GM23248 (cell line): ENCODE data around the gene CES2. TPM values are rescaled to one million over a fixed set of nuclear protein-coding genes. Genes with fewer than 3 reads are reported as not detected.
"Not testable (repeated sequence)": the region's sequence is repeated elsewhere in the genome, so short reads cannot be mapped to it uniquely, and the experiment has no call there.

ENCODE experiments used
- DNase-seq: peaks from one replicate; pipeline ENCODE4 v3.0.0-alpha.2; 2015
- H2AFZ ChIP-seq: fragments of 200-600 bp; sonication (generic); 2 replicates; pipeline ENCODE4 v1.6.1; 2016; ENCODE audit warnings: antibody characterized with exemption
- H3F3A ChIP-seq: fragments of 200-600 bp; sonication (generic); 2 replicates; pipeline ENCODE4 v1.6.1; 2016; ENCODE audit warnings: mild to moderate bottlenecking, antibody characterized with exemption, mixed run types; ENCODE audit not compliant: insufficient read depth
- H3K27ac ChIP-seq: fragments of 200-600 bp; sonication (generic); 2 replicates; pipeline ENCODE4 v1.5.1; 2016; ENCODE audit warnings: mild to moderate bottlenecking
- H3K27me3 ChIP-seq: fragments of 200-600 bp; sonication (generic); replicated peaks from 2 replicates; pipeline ENCODE4 v1.6.1; 2016; ENCODE audit warnings: mild to moderate bottlenecking; ENCODE audit not compliant: insufficient read depth
- H3K36me3 ChIP-seq: fragments of 200-600 bp; sonication (generic); 2 replicates; pipeline ENCODE4 v1.6.1; 2016; ENCODE audit warnings: low read depth, mild to moderate bottlenecking
- H3K4me1 ChIP-seq: fragments of 200-600 bp; sonication (generic); 2 replicates; pipeline ENCODE4 v1.6.1; 2016; ENCODE audit warnings: mild to moderate bottlenecking; ENCODE audit not compliant: insufficient read depth
- H3K4me2 ChIP-seq: fragments of 200-600 bp; sonication (generic); one replicate; pipeline ENCODE4 v1.6.1; 2016; ENCODE audit warnings: mild to moderate bottlenecking; ENCODE audit not compliant: unreplicated experiment
- H3K4me3 ChIP-seq: fragments of 200-600 bp; sonication (generic); 2 replicates; pipeline ENCODE4 v1.5.1; 2016; ENCODE audit warnings: mild to moderate bottlenecking
- H3K79me2 ChIP-seq: fragments of 200-600 bp; sonication (generic); 2 replicates; pipeline ENCODE4 v1.6.1; 2016; ENCODE audit warnings: mild to moderate bottlenecking; ENCODE audit not compliant: insufficient read depth
- H3K9ac ChIP-seq: fragments of 200-600 bp; sonication (generic); 2 replicates; pipeline ENCODE4 v1.6.1; 2016; ENCODE audit warnings: mild to moderate bottlenecking
- H3K9me2 ChIP-seq: fragments of 200-600 bp; sonication (generic); 2 replicates; pipeline ENCODE4 v1.6.1; 2016; ENCODE audit warnings: mixed run types, mild to moderate bottlenecking, moderate library complexity; ENCODE audit not compliant: insufficient read depth
- H3K9me3 ChIP-seq: fragments of 200-600 bp; sonication (generic); one replicate; pipeline ENCODE4 v1.6.1; 2017; ENCODE audit warnings: low read depth
- H4K20me1 ChIP-seq: fragments of 200-600 bp; sonication (generic); 2 replicates; pipeline ENCODE4 v1.6.0; 2016; ENCODE audit not compliant: insufficient read depth
- EZH2 ChIP-seq: fragments of 200-600 bp; sonication (generic); IDR thresholded peaks from 2 replicates; pipeline ENCODE4 v1.6.1; 2018; ENCODE audit warnings: antibody characterized with exemption, mild to moderate bottlenecking; ENCODE audit not compliant: insufficient read depth, poor library complexity, severe bottlenecking
- EZH2phosphoT487 ChIP-seq: fragments of 200-600 bp; sonication (generic); IDR thresholded peaks from 2 replicates; pipeline ENCODE4 v1.6.1; 2018; ENCODE audit warnings: antibody characterized with exemption, moderate library complexity, mild to moderate bottlenecking, low read depth; ENCODE audit not compliant: insufficient read depth
- WGBS, 2 experiments: methylation state at CpG; one replicate each; pipeline ENCODE4 v1.1.6; 2015 to 2017; ENCODE audit warnings: low lambda C conversion rate in 2 of 2, low coverage in 1 of 2; ENCODE audit errors: missing lambda C conversion rate in 2 of 2; 5-methylcytosine and 5-hydroxymethylcytosine counted together
- in situ Hi-C: fragments of 300-500 bp; cut with MboI; formaldehyde crosslinking; loops from 2 replicates; pipeline ENCODE4 v1.15.0; 2020
- polyA plus RNA-seq: library from polyadenylated mRNA; unstranded; fragments of >200 nt; fragmentation: Nextera tagmentation; extraction: Ambion mirVana; gene quantifications from 2 replicates; pipeline ENCODE4 v1.2.1, GENCODE V29; 2016
- total RNA-seq: library from RNA; depleted of rRNA; stranded (reverse); fragments of >200 nt; shearing (Covaris generic); gene quantifications from 2 replicates; pipeline ENCODE4 v1.2.3, GENCODE V29; 2014

CES2 gene
- total and polyA plus RNA-seq, 2 experiments from 2014 or later = 32.3 to 37.6 TPM

DNA sequence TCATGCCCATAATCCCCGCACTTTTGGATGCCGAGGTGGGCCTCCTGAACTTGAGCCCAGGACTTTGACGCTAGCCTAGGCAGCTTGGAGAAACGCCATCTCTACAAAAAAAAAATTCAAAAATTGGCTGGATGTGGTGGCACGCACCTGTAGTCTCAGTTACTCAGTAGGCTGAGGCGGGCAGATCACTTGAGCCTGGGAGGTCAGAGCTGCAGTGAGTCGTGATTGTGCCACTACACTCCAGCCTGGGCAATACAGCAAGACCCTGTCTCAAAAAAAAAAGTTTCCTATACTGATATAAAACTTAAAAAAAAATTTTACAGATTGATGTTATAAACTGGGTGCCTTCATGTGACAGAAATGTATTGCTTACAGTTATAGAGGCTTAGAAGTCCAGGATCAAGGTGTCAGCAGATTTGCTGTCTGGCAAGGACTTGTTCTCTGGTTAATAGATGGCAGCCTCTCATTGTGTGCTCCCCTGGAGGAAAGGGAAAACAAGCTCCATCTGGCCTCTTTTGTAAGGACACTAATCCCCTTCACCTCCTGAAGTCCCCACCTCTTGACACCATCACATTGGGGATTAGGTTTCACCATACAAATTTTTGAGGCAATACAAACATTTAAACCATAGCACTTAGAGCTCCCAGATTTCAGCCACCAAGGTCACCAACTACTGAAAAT is 17.3 kb downstream of the CES2 start:
- no peaks in the 10 kb centered on the region for H4K20me1 ChIP-seq
- no peak overlapping the region for H3K9ac ChIP-seq
- no peaks in the 10 kb centered on the region for H3K79me2 ChIP-seq
- TF ChIP-seq EZH2 (no peak), EZH2phosphoT487 (no peak)
- no peaks in the 10 kb centered on the region; the same call in none of the 2 replicates for H3K27me3 ChIP-seq
- WGBS, 2 experiments = 74 to 77% methylated on average over 7 of the region's 7 CpGs
- no peaks in the 10 kb centered on the region for H3K9me3 ChIP-seq
- no peak for DNase-seq
- no peaks in the 10 kb centered on the region for H3F3A ChIP-seq
- H3K27ac ChIP-seq = no peak overlapping the region
- H3K4me2 ChIP-seq = no peak overlapping the region
- H3K4me1 ChIP-seq = peaks cover 1% of the 10 kb centered on the region; the same call in 1 of the 2 replicates
- no peak overlapping the region for H3K4me3 ChIP-seq
- in situ Hi-C loops = loop anchor here (25.0 kb wide), 1 partner anchor 210 kb away; the partner anchor contains the start of genes B3GNT9, FBXL8, HSF4 and NOL3
- no peaks in the 10 kb centered on the region for H3K36me3 ChIP-seq
- H3K9me2 ChIP-seq = no peaks in the 10 kb centered on the region
- no peak overlapping the region for H2AFZ ChIP-seq

DNA sequence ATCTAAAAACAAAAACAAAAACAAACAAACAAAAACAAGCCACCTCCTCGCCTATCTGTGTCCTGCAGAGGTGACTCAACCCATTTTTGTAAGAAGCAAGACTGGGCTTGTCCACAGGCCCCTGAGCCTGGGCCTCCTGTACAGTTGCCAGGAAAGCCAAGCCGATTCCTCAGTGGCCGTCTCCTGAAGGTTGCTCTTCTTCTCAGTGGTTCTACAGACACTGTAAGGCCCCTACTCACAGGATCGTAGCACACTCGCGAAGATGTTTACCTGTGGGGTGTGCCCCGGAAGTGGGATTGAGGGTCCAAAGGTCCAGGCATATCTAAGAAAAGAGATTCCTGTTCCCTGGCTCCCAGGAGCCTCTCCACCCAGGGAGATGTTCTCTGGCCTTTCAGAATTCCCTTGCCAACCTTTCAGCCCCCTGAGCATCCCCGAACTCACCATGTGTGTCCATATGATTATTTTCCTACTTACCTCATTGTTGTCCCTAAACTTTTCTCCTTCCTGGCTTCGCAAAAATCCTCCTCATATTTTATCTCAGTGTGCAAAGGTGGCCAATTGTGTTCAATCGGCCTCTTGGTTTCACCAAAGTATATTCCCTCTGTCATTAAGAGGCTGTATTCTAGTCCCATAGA is 18.3 kb downstream of the CES2 start:
- in situ Hi-C loops = loop anchor here (25.0 kb wide), 1 partner anchor 209 kb away; the partner anchor contains the start of genes B3GNT9, FBXL8, HSF4 and NOL3
- Histone ChIP-seq H4K20me1 (no peaks in the 10 kb centered on the region), H3K9ac (no peak overlapping the region), H3K9me3 (no peaks in the 10 kb centered on the region), H3K79me2 (no peaks in the 10 kb centered on the region), H3K27me3 (no peaks in the 10 kb centered on the region; the same call in none of the 2 replicates), H3F3A (no peaks in the 10 kb centered on the region), H3K36me3 (no peaks in the 10 kb centered on the region), H3K4me3 (no peak overlapping the region), H3K27ac (no peak overlapping the region), H3K4me2 (no peak overlapping the region), H3K9me2 (no peaks in the 10 kb centered on the region), H3K4me1 (no peaks in the 10 kb centered on the region), H2AFZ (no peak overlapping the region; the same call in 1 of the 2 replicates)
- no peak for TF ChIP-seq EZH2phosphoT487
- TF ChIP-seq EZH2 = no peak
- no peak for DNase-seq
- WGBS, 2 experiments = 68 to 77% methylated on average over 10 of the region's 10 CpGs

DNA sequence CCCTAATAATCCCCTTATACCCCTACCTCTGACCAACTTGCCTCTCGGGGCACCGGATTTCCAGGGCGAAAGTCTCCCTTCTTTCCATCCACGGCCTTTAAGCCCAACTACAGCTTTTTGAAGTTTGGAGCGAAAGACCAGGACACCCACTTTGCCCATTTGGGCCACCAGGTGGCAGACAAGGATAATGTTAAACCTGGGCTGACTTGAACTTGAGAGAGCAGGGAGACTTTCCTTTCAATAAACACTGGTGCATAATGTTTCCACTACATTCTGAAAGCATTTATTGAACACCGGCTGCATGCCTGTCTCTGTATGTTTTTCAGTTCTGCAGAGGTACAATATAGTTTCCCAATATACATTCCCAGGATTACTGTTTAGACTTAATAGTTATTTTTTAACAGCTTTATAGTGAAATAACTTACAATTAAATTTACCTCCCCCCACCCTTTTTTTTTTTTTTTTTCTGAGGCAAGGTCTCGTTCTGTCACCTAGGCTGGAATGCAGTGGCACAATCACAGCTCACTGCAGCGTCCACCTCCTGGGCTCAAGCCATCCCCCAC is 18.9 kb downstream of the CES2 start:
- Histone ChIP-seq H3K36me3 (no peaks in the 10 kb centered on the region), H3K9me2 (no peaks in the 10 kb centered on the region), H3K4me3 (no peak overlapping the region), H3K9me3 (no peaks in the 10 kb centered on the region), H4K20me1 (no peaks in the 10 kb centered on the region), H3K27me3 (no peaks in the 10 kb centered on the region; the same call in 1 of the 2 replicates), H3F3A (no peaks in the 10 kb centered on the region), H3K27ac (no peak overlapping the region), H3K4me2 (no peak overlapping the region), H3K9ac (no peak overlapping the region), H3K4me1 (no peaks in the 10 kb centered on the region), H3K79me2 (no peaks in the 10 kb centered on the region), H2AFZ (no peak overlapping the region; the same call in 1 of the 2 replicates)
- 5 to 6% methylated on average over 8 of the region's 8 CpGs for WGBS, 2 experiments
- no peak for TF ChIP-seq EZH2phosphoT487
- no peak for TF ChIP-seq EZH2
- in situ Hi-C loops = loop anchor here (25.0 kb wide), 1 partner anchor 208 kb away; the partner anchor contains the start of genes B3GNT9, FBXL8, HSF4 and NOL3
- peak; percentile 82 for DNase-seq

DNA sequence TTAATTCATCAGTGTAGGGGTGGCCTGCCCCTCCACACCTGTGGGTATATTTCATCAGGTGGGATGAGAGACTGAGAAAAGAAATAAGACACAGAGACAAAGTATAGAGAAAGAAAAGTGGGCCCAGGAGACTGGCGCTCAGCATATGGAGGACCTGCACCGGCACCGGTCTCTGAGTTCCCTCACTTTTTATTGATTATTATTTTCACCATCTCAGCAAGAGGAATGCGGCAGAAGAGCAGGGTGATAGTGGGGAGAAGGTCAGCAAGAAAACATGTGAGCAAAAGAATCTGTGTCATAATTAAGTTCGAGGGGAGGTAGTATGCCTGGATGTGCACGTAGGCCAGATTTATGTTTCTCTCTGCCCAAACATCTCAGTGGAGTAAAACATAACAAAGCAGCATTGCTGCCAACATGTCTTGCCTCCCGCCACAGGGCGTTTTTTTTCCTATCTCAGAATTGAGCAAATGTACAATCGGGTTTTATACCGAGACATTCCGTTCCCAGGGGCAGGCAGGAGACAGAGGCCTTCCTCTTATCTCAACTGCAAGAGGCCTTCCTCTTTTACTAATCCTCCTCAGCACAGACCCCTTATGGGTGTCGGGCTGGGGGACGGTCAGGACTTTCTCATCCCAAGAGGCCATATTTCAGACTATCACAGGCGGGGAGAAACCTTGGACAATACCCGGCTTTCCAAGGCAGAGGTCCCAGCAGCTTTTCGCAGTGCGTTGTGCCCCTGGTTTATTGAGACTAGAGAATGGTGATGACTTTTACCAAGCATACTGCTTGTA is 20.2 kb downstream of the CES2 start:
- in situ Hi-C loops = loop anchor here (25.0 kb wide), 1 partner anchor 207 kb away; the partner anchor contains the start of genes B3GNT9, FBXL8, HSF4 and NOL3
- H3F3A ChIP-seq, H4K20me1 ChIP-seq, H3K9ac ChIP-seq, H3K79me2 ChIP-seq, H3K9me2 ChIP-seq, H3K36me3 ChIP-seq, H3K27me3 ChIP-seq, H3K9me3 ChIP-seq, H3K4me2 ChIP-seq, H3K4me1 ChIP-seq, DNase-seq, H3K4me3 ChIP-seq, H3K27ac ChIP-seq, H2AFZ ChIP-seq: not testable (repeated sequence)
- 81 to 86% methylated on average over 17 of the region's 17 CpGs for WGBS, 2 experiments

DNA sequence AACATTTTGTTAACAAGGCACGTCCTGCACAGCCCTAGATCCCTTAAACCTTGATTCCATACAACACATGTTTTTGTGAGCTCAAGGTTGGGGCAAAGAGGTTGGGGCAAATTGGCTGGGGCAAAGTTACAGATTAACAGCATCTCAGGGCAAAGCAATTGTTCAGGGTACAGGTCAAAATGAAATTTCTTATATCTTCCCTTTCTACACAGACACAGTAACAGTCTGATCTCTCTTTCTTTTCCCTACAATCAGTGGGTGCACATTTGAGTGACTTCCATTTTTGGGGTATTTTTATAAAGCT is 20.8 kb downstream of the CES2 start:
- H2AFZ ChIP-seq, H3K4me1 ChIP-seq, H3K4me3 ChIP-seq, H3K4me2 ChIP-seq, H3K36me3 ChIP-seq, DNase-seq, H3K79me2 ChIP-seq, H3K9me2 ChIP-seq, H3K27ac ChIP-seq, H3K9ac ChIP-seq, H3K27me3 ChIP-seq, H3K9me3 ChIP-seq, H4K20me1 ChIP-seq, H3F3A ChIP-seq: not testable (repeated sequence)
- 73 to 100% methylated on average over 1 of the region's 1 CpG for WGBS, 2 experiments
- in situ Hi-C loops = loop anchor here (25.0 kb wide), 1 partner anchor 206 kb away; the partner anchor contains the start of genes B3GNT9, FBXL8, HSF4 and NOL3
